OCI-LY7 (cell line): ENCODE data around the gene CCDC60. TPM values are rescaled to one million over a fixed set of nuclear protein-coding genes. Genes with fewer than 3 reads are reported as not detected.

Experiments used
- BruUV-seq: library from RNA; stranded (reverse); fragments of 400-500 nt; replicated peaks from 2 replicates; lab custom pipeline; 2021; lab: Mats Ljungman, UMichigan
- CTCF ChIA-PET: fragments of 300-600 bp; sonication (Branson Sonifier 250); formaldehyde crosslinking; loops from one replicate; lab custom pipeline; 2022; ENCODE audit warnings: antibody characterized with exemption; ENCODE audit not compliant: unreplicated experiment; lab: Charles Lee
- POLR2A ChIA-PET: fragments of 300-600 bp; sonication (Branson Sonifier 250); formaldehyde crosslinking; loops from one replicate; lab custom pipeline; 2022; ENCODE audit warnings: antibody characterized with exemption; lab: Charles Lee
- DNase-seq: peaks from one replicate; pipeline ENCODE4 v3.0.0-alpha.2; 2015; ENCODE audit warnings: low spot score
- H2AFZ ChIP-seq: fragments of 200-600 bp; sonication (generic), shearing (Covaris generic); 2 replicates; pipeline ENCODE4 v1.6.1; 2014; ENCODE audit warnings: mild to moderate bottlenecking, antibody characterized with exemption, low read length, moderate library complexity
- H3K27ac ChIP-seq: fragments of 200-600 bp; sonication (generic); 2 replicates; pipeline ENCODE4 v1.5.1; 2014; ENCODE audit warnings: mixed run types, low read depth, mild to moderate bottlenecking, moderate library complexity, low read length, inconsistent platforms; ENCODE audit not compliant: poor library complexity, severe bottlenecking
- H3K36me3 ChIP-seq: fragments of 200-600 bp; sonication (generic); 2 replicates; pipeline ENCODE4 v1.6.1; 2014; ENCODE audit warnings: mild to moderate bottlenecking, antibody characterized with exemption, low read length, moderate library complexity, mixed read lengths; ENCODE audit not compliant: insufficient read depth
- H3K4me1 ChIP-seq: fragments of 200-600 bp; sonication (generic); 2 replicates; pipeline ENCODE4 v1.5.1; 2014; ENCODE audit warnings: mild to moderate bottlenecking, low read length; ENCODE audit not compliant: insufficient read depth, poor library complexity, severe bottlenecking
- H3K4me2 ChIP-seq: fragments of 200-600 bp; sonication (generic); 2 replicates; pipeline ENCODE4 v1.6.1; 2014; ENCODE audit warnings: mild to moderate bottlenecking, low read length
- H3K4me3 ChIP-seq: fragments of 200-600 bp; sonication (generic); 2 replicates; pipeline ENCODE4 v1.5.1; 2014; ENCODE audit warnings: mild to moderate bottlenecking, low read depth, low read length; ENCODE audit not compliant: poor library complexity, severe bottlenecking
- H3K79me2 ChIP-seq: fragments of 200-600 bp; sonication (generic); 2 replicates; pipeline ENCODE4 v1.6.1; 2016; ENCODE audit warnings: low read depth, mild to moderate bottlenecking, low read length, moderate library complexity, mixed read lengths; ENCODE audit not compliant: insufficient read depth
- H3K9me2 ChIP-seq: fragments of 200-600 bp; sonication (generic); 2 replicates; pipeline ENCODE4 v1.6.1; 2016; ENCODE audit warnings: mild to moderate bottlenecking, low read length, mixed read lengths; ENCODE audit not compliant: insufficient read depth
- H3K9me3 ChIP-seq: fragments of 200-600 bp; sonication (generic); 2 replicates; pipeline ENCODE4 v1.6.1; 2014; ENCODE audit warnings: mild to moderate bottlenecking, mixed run types, low read length, mixed read lengths
- H4K20me1 ChIP-seq: fragments of 200-600 bp; sonication (generic); 2 replicates; pipeline ENCODE4 v1.6.1; 2014; ENCODE audit warnings: mild to moderate bottlenecking, antibody characterized with exemption, low read length, moderate library complexity, mixed read lengths; ENCODE audit not compliant: insufficient read depth
- CTCF ChIP-seq: fragments of 200-600 bp; sonication (generic); conservative IDR thresholded peaks from 2 replicates; pipeline ENCODE4 v1.5.1; 2014; ENCODE audit warnings: mild to moderate bottlenecking, antibody characterized with exemption, low read length, moderate library complexity, mixed read lengths
- EZH2phosphoT487 ChIP-seq: fragments of 200-600 bp; sonication (generic); IDR thresholded peaks from 2 replicates; pipeline ENCODE4 v1.6.1; 2018; ENCODE audit warnings: low read depth, borderline replicate concordance, mild to moderate bottlenecking, mixed run types, antibody characterized with exemption, low read length, moderate library complexity, mixed read lengths
- intact Hi-C: fragments of 100-400 bp; cut with micrococcal nuclease; formaldehyde crosslinking; loops from one replicate; pipeline ENCODE4 v1.10.0; 2022; ENCODE audit not compliant: unreplicated experiment
- total RNA-seq, 2 experiments: library from RNA; depleted of rRNA in 1 of 2; stranded (reverse); fragments of >200 nt in 1 of 2; shearing (Covaris generic) in 1 of 2; gene quantifications; 2 replicates each; pipeline ENCODE4 v1.2.3, GENCODE V29; 2014 to 2022

Gene CCDC60
- total RNA-seq, 2 experiments from 2014 or later, result not detected

- intact Hi-C loops, result no loop called here
Measured at GRCh38 chr12:119500209-119500608, 165.7 kb downstream of the CCDC60 start.

DNA sequence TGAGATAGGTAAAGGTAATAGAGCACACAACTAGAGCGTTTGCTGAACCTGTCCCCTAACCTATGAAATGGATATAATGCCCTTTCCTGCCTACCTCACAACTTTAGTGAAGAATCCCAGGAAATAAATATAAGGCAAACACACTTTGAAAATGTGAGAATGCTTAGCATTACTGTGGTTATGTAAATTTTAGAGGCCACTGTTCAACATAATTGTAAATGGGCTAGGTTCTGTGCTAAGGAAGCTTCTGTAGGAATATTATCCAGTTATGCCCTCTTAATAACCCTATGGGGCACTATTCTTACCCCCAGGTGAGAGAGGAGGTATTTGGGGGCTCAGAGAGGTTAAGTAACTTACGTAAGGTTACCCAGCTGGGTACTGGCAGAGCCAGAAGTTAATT lies 166.5 kb downstream of the CCDC60 start:
- CTCF ChIA-PET, result no interaction called here

More at GRCh38 chr12:119500209-119500608, 165.7 kb downstream of the CCDC60 start:
- no peak for DNase-seq
- no peaks in the 10 kb centered on the region for H3K9me2 ChIP-seq
- no peak overlapping the region for H3K27ac ChIP-seq
- TF ChIP-seq EZH2phosphoT487 (no peak), CTCF (no peak)
- no peaks in the 10 kb centered on the region for H3K4me1 ChIP-seq
- no peak overlapping the region for H3K4me3 ChIP-seq
- BruUV-seq, result no TSS peak
- no peaks in the 10 kb centered on the region for H3K79me2 ChIP-seq
- H4K20me1 ChIP-seq, result no peaks in the 10 kb centered on the region
- H2AFZ ChIP-seq, result no peak overlapping the region
- POLR2A ChIA-PET, result no interaction called here
- H3K4me2 ChIP-seq, result no peak overlapping the region
- CTCF ChIA-PET, result no interaction called here
- H3K9me3 ChIP-seq, result no peaks in the 10 kb centered on the region
- no peaks in the 10 kb centered on the region for H3K36me3 ChIP-seq

GRCh38 chr12:119505001-119505400 lies 170.5 kb downstream of the CCDC60 start:
- no peak for DNase-seq
- no peak overlapping the region for H3K4me2 ChIP-seq
- no peak overlapping the region for H2AFZ ChIP-seq
- POLR2A ChIA-PET, result no interaction called here
- H3K4me1 ChIP-seq, result no peaks in the 10 kb centered on the region
- H3K9me3 ChIP-seq, result no peaks in the 10 kb centered on the region
- H3K9me2 ChIP-seq, result no peaks in the 10 kb centered on the region
- no peaks in the 10 kb centered on the region for H3K79me2 ChIP-seq
- H3K4me3 ChIP-seq, result no peak overlapping the region
- TF ChIP-seq CTCF (no peak), EZH2phosphoT487 (no peak)
- CTCF ChIA-PET, result no interaction called here
- no peak overlapping the region for H3K27ac ChIP-seq
- H3K36me3 ChIP-seq, result no peaks in the 10 kb centered on the region
- intact Hi-C loops, result no loop called here
- no peaks in the 10 kb centered on the region for H4K20me1 ChIP-seq
- no TSS peak for BruUV-seq

More for the DNA sequence above, 166.5 kb downstream of the CCDC60 start:
- H3K4me2 ChIP-seq, result no peak overlapping the region
- intact Hi-C loops, result no loop called here
- no peaks in the 10 kb centered on the region for H4K20me1 ChIP-seq
- no peaks in the 10 kb centered on the region for H3K36me3 ChIP-seq
- no peaks in the 10 kb centered on the region for H3K4me1 ChIP-seq
- no peak overlapping the region for H2AFZ ChIP-seq
- POLR2A ChIA-PET, result no interaction called here
- H3K9me3 ChIP-seq, result no peaks in the 10 kb centered on the region
- TF ChIP-seq EZH2phosphoT487 (no peak), CTCF (no peak)
- DNase-seq, result no peak
- no peak overlapping the region for H3K4me3 ChIP-seq
- H3K9me2 ChIP-seq, result no peaks in the 10 kb centered on the region
- no TSS peak for BruUV-seq
- no peak overlapping the region for H3K27ac ChIP-seq
- no peaks in the 10 kb centered on the region for H3K79me2 ChIP-seq
